T-helper 2 cell treated with Interferon-gamma antibody and Interleukin-4, amounts not matched to agents 5 μg/mL and 100 μg/mL, for 36 hours (primary cell): ENCODE results near the gene OLR1.
A peak's percentile ranks its signal among the peaks of the same experiment; 100 is the strongest.

Source experiments
- DNase-seq: peaks from one replicate; pipeline ENCODE4 v3.0.0; 2021; ENCODE audit warnings: low spot score
- H3K27ac Mint-ChIP-seq: one replicate; pipeline ENCODE4 v1.8.0; 2021; ENCODE audit warnings: mild to moderate bottlenecking, mixed read lengths
- H3K27me3 Mint-ChIP-seq: one replicate; pipeline ENCODE4 v1.8.0; 2021; ENCODE audit warnings: low read depth, mixed read lengths
- H3K36me3 Mint-ChIP-seq: one replicate; pipeline ENCODE4 v1.8.0; 2021; ENCODE audit warnings: low read depth, mixed read lengths
- H3K4me1 Mint-ChIP-seq: one replicate; pipeline ENCODE4 v1.8.0; 2021; ENCODE audit warnings: low read depth, mixed read lengths
- H3K4me3 Mint-ChIP-seq: one replicate; pipeline ENCODE4 v1.8.0; 2022; ENCODE audit warnings: mild to moderate bottlenecking, moderate library complexity, mixed read lengths
- H3K9me3 Mint-ChIP-seq: one replicate; pipeline ENCODE4 v1.8.0; 2021; ENCODE audit warnings: mixed read lengths

OLR1 gene

DNA sequence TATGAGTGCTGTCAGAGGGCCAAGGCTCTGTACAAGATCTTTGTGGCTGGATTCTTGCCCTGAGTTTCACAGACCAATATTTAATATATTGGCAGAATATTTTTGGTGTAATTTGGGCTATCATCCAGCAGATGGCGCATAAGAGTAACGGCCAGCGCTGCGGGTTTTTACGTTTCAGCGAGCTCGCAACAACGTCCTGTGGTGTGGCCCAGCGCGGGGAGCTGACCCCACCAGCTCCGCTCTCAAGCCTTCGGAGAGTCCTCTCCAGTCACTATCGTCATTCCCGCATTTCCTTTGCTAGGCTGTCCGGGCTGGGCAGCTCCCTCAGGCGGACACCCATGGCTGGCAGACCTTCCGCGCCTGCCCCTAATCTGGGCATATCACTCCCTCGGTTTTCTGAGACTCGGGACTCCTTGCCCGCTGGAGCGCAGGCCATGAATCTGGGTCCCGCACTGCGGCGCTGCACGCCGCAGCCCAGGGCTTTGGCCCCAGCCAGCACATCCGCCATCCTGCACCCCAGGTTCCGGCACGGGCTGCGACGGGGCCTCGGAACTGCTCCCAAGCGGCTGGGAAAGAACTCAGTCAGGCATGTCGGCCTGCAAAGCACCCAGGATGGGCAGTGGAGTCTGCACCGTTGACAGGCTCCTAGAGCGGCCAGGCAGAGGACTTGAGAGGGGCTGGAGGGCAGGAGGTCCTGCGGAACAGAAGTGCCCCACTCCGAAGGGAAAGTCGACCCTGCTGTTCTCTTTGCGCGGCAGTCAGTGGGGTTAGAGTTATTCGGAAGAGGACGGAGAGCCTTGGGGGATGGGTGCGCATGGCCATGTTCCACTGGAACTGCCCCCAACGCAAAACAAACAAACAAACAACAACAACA lies 18.4 kb downstream of the OLR1 start:
- peaks cover 6% of the 10 kb centered on the region for H3K4me1 Mint-ChIP-seq
- H3K27me3 Mint-ChIP-seq, result peaks cover 42% of the 10 kb centered on the region
- H3K9me3 Mint-ChIP-seq, result no peaks in the 10 kb centered on the region

GRCh38 chr12:10151621-10152020 lies 20.3 kb downstream of the OLR1 start:
- H3K36me3 Mint-ChIP-seq, result no peaks in the 10 kb centered on the region
- peaks cover 6% of the 10 kb centered on the region for H3K4me1 Mint-ChIP-seq
- H3K9me3 Mint-ChIP-seq, result no peaks in the 10 kb centered on the region
- no peak overlapping the region for H3K4me3 Mint-ChIP-seq
- no peak overlapping the region for H3K27ac Mint-ChIP-seq
- peaks cover 47% of the 10 kb centered on the region for H3K27me3 Mint-ChIP-seq
- DNase-seq, result no peak

More for the DNA sequence above, 18.4 kb downstream of the OLR1 start:
- Mint-ChIP-seq H3K36me3 (no peaks in the 10 kb centered on the region), H3K4me3 (peak overlapping the region; percentile 85), H3K27ac (no peak overlapping the region)
- peak; percentile 43 for DNase-seq

DNA sequence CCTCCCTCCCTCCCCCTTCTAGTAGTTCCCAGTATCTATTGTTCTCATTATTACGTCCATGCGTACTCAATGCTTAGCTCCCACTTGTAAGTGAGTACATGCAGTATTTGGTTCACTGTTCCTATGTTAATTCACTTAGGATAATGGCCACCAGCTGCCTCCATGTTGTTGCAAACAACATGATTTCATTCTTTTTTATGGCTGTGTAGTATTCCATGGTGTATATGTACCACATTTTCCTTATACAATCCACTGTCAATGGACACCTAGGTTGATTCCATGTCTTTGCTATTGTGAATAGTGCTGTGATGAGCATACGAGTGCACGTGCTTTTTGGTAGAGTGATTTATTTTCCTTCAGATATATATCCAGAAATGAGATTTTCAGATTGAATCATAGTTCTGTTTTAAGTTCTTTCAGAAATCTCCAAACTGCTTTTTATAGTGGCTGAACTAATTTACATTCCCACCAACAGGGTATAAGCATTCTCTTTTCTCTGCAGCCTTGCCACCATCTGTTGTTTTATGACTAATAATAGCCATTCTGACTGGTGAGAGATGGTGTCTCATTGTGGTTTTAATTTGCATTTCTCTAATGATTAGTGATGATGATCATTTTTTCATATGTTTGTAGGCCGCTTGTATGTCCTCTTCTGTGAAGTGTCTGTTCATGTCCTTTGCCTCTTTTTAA lies 24.1 kb downstream of the OLR1 start:
- Mint-ChIP-seq H3K36me3 (no peaks in the 10 kb centered on the region), H3K4me1 (peaks cover under 1% of the 10 kb centered on the region), H3K9me3 (no peaks in the 10 kb centered on the region), H3K4me3 (no peak overlapping the region), H3K27ac (no peak overlapping the region), H3K27me3 (peaks cover 41% of the 10 kb centered on the region)
- no peak for DNase-seq

- H3K36me3 Mint-ChIP-seq, result no peaks in the 10 kb centered on the region
- no peak overlapping the region for H3K4me3 Mint-ChIP-seq
- peaks cover 35% of the 10 kb centered on the region for H3K27me3 Mint-ChIP-seq
- no peaks in the 10 kb centered on the region for H3K9me3 Mint-ChIP-seq
- DNase-seq, result no peak
- H3K27ac Mint-ChIP-seq, result no peak overlapping the region
- H3K4me1 Mint-ChIP-seq, result peaks cover 2% of the 10 kb centered on the region
Measured at GRCh38 chr12:10142976-10143589, 28.8 kb downstream of the OLR1 start.

DNA sequence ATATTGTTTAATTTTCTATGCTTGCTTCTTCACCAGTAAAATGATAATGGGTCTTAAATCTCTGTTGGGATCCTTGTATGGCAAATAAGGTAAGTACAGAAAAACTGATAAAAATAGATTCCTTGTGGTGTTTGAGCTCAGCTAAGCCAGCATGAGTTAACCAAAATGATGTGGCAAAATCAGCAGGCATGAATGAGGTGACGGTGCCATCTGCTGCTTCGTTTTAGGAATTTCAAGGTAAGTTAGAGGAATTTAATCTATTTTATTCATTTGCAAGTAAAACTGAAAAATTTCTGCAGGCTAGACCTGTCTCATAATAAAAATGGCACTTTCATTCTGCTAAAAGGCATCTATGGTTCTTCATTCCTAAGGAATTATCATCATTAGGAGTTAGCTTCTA lies 31.9 kb downstream of the OLR1 start:
- no peak for DNase-seq
- Mint-ChIP-seq H3K4me3 (no peak overlapping the region), H3K27me3 (peaks cover 37% of the 10 kb centered on the region), H3K9me3 (no peaks in the 10 kb centered on the region), H3K4me1 (peaks cover 2% of the 10 kb centered on the region), H3K27ac (no peak overlapping the region), H3K36me3 (no peaks in the 10 kb centered on the region)

GRCh38 chr12:10136637-10137205 lies 35.2 kb downstream of the OLR1 start:
- H3K9me3 Mint-ChIP-seq, result no peaks in the 10 kb centered on the region
- H3K27ac Mint-ChIP-seq, result no peak overlapping the region
- no peak for DNase-seq
- H3K27me3 Mint-ChIP-seq, result peaks cover 19% of the 10 kb centered on the region
- H3K4me3 Mint-ChIP-seq, result no peak overlapping the region
- H3K36me3 Mint-ChIP-seq, result no peaks in the 10 kb centered on the region
- H3K4me1 Mint-ChIP-seq, result peaks cover 2% of the 10 kb centered on the region

DNA sequence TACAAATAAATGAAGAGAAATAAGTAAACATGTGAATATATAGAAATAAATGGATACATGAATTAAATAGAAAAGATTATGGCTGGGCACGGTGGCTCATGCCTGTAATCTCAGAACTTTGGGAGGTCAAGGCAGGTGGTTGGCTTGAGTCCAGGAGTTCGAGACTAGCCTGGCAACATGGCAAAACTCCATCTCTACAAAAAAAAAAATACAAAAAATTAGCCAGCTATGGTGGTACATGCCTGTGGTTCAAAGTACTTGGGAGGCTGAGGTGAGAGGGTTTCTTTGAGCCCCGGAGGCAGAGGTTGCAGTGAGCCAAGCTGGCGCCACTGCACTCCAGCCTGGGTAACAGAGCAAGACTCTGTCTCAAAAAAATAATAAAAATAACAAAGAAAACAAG lies 36.8 kb downstream of the OLR1 start:
- peaks cover 24% of the 10 kb centered on the region for H3K27me3 Mint-ChIP-seq
- no peak overlapping the region for H3K27ac Mint-ChIP-seq
- H3K4me3 Mint-ChIP-seq, result no peak overlapping the region
- no peaks in the 10 kb centered on the region for H3K9me3 Mint-ChIP-seq
- H3K4me1 Mint-ChIP-seq, result peaks cover 10% of the 10 kb centered on the region
- no peak for DNase-seq
- H3K36me3 Mint-ChIP-seq, result no peaks in the 10 kb centered on the region

- peaks cover 13% of the 10 kb centered on the region for H3K4me1 Mint-ChIP-seq
- H3K9me3 Mint-ChIP-seq, result no peaks in the 10 kb centered on the region
- no peak for DNase-seq
- H3K36me3 Mint-ChIP-seq, result no peaks in the 10 kb centered on the region
- H3K4me3 Mint-ChIP-seq, result no peak overlapping the region
- H3K27me3 Mint-ChIP-seq, result peaks cover 33% of the 10 kb centered on the region
- no peak overlapping the region for H3K27ac Mint-ChIP-seq
Measured at GRCh38 chr12:10132850-10133370, 39.0 kb downstream of the OLR1 start.

- H3K27me3 Mint-ChIP-seq, result peaks cover 35% of the 10 kb centered on the region
- no peaks in the 10 kb centered on the region for H3K36me3 Mint-ChIP-seq
- H3K4me3 Mint-ChIP-seq, result no peak overlapping the region
- no peak for DNase-seq
- peaks cover 13% of the 10 kb centered on the region for H3K4me1 Mint-ChIP-seq
- H3K9me3 Mint-ChIP-seq, result no peaks in the 10 kb centered on the region
- no peak overlapping the region for H3K27ac Mint-ChIP-seq
Measured at GRCh38 chr12:10131111-10131690, 40.7 kb downstream of the OLR1 start.

GRCh38 chr12:10130042-10130441 lies 41.9 kb downstream of the OLR1 start, which contains the start of gene CLEC7A:
Gene CLEC7A, minus strand, starts transcription at chr12:10130199. Its CDS starts 117 bp downstream, at chr12:10130082.
- no peaks in the 10 kb centered on the region for H3K9me3 Mint-ChIP-seq
- H3K27me3 Mint-ChIP-seq, result peaks cover 39% of the 10 kb centered on the region
- no peak within 1 kb of the TSS for H3K27ac Mint-ChIP-seq

DNA sequence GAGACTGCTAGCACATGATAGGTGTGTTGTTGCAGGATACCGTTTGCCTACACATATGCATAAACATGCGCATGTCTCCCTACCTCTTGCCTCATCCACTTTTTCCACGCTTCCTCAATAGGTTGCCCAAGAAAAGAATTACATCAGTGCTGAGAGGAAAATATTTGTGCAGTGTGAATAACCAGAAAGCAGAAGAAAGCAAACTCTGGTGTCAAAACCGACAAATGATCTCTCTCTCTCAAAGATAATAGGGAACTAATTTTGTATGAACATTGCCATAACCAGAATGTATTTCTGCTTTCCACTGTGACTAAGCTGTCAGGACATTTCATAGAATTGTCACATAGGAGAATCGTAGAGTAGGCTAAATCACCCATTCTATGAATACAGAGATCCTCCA lies 43.2 kb downstream of the OLR1 start:
- Mint-ChIP-seq H3K4me1 (peaks cover 13% of the 10 kb centered on the region), H3K9me3 (no peaks in the 10 kb centered on the region), H3K36me3 (no peaks in the 10 kb centered on the region), H3K27ac (no peak overlapping the region), H3K27me3 (peaks cover 42% of the 10 kb centered on the region), H3K4me3 (no peak overlapping the region)
- DNase-seq, result no peak

More at GRCh38 chr12:10130042-10130441, 41.9 kb downstream of the OLR1 start, which contains the start of gene CLEC7A:
- no peak within 1 kb of the TSS for H3K4me3 Mint-ChIP-seq
- H3K4me1 Mint-ChIP-seq, result peaks cover 13% of the 10 kb centered on the region
- no peak for DNase-seq
- no peaks in the 10 kb centered on the region for H3K36me3 Mint-ChIP-seq

GRCh38 chr12:10126413-10126812 lies 45.5 kb downstream of the OLR1 start:
- DNase-seq, result no peak
- no peaks in the 10 kb centered on the region for H3K9me3 Mint-ChIP-seq
- no peaks in the 10 kb centered on the region for H3K36me3 Mint-ChIP-seq
- peaks cover 38% of the 10 kb centered on the region for H3K27me3 Mint-ChIP-seq
- H3K4me3 Mint-ChIP-seq, result no peak overlapping the region
- peaks cover 13% of the 10 kb centered on the region for H3K4me1 Mint-ChIP-seq
- H3K27ac Mint-ChIP-seq, result no peak overlapping the region

- Mint-ChIP-seq H3K27me3 (peaks cover 27% of the 10 kb centered on the region), H3K4me1 (no peaks in the 10 kb centered on the region), H3K27ac (no peak overlapping the region), H3K36me3 (no peaks in the 10 kb centered on the region), H3K9me3 (no peaks in the 10 kb centered on the region), H3K4me3 (no peak overlapping the region)
- no peak for DNase-seq
Measured at GRCh38 chr12:10122689-10123088, 49.2 kb downstream of the OLR1 start.
